ENCODE measurements around the gene ANTXR2.

- TF ChIP-seq CTCF (IDR thresholded peaks at IDR 0.05; ENCODE audit: low read depth, low read length) = no peak
- no peak for TF ChIP-seq POLR2A (IDR thresholded peaks at IDR 0.05; ENCODE audit: extremely low read depth, insufficient read length)
- no peak for TF ChIP-seq MYC (IDR thresholded peaks at IDR 0.05; ENCODE audit: low read depth, low read length)
Observed at GRCh38 chr4:80103629-80104028, 30.6 kb upstream of the ANTXR2 start.
